ENCODE data around the gene RIF1.

- TF ChIP-seq RAD21 (IDR thresholded peaks at IDR 0.05; ENCODE audit: low read depth) (no peak), FOXM1 (IDR thresholded peaks at IDR 0.05; ENCODE audit: borderline replicate concordance, low read depth) (no peak), CREB1 (IDR thresholded peaks at IDR 0.05; ENCODE audit: low read depth) (no peak), CEBPB (IDR thresholded peaks at IDR 0.05) (no peak), TAF1 (IDR thresholded peaks at IDR 0.05; ENCODE audit: low read depth) (no peak), YY1 (IDR thresholded peaks at IDR 0.05; ENCODE audit: low read depth) (no peak), NFIC (IDR thresholded peaks at IDR 0.05) (no peak), TEAD4 (IDR thresholded peaks at IDR 0.05) (no peak), EGR1 (IDR thresholded peaks at IDR 0.05) (no peak), MAX (IDR thresholded peaks at IDR 0.05) (no peak), REST (IDR thresholded peaks at IDR 0.05; ENCODE audit: low read depth) (no peak), TCF12 (IDR thresholded peaks at IDR 0.05; ENCODE audit: low read depth) (no peak), USF1 (IDR thresholded peaks at IDR 0.05) (no peak)
Observed at GRCh38 chr2:151498178-151498577, 88.5 kb downstream of the RIF1 start.

All from Ishikawa (cell line).